ENCODE measurements around the gene KLHL22. TPM values are rescaled to one million over a fixed set of nuclear protein-coding genes. Genes with fewer than 3 reads are reported as not detected.

KLHL22 gene
- total and polyA plus RNA-seq, 2 donors: 11.0 to 14.2 TPM

GRCh38 chr22:20495861-20496681 is 476 bp upstream of the KLHL22 start:
- Histone ChIP-seq H3K9me3 (ENCODE audit: control insufficient read depth in 2 of 2, insufficient read depth in 1 of 2, low read length in 1 of 2) (no peaks in the 10 kb centered on the region), H3K27me3 (ENCODE audit: control insufficient read depth in 2 of 2, insufficient read depth in 1 of 2, low read length in 1 of 2) (peaks cover 11 to 21% of the 10 kb centered on the region in 2 donors), H3K36me3 (ENCODE audit: control insufficient read depth in 2 of 2, insufficient read depth in 2 of 2, low read length in 1 of 2) (no peaks in the 10 kb centered on the region), H3K4me1 (ENCODE audit: control insufficient read depth in 2 of 2, insufficient read depth in 2 of 2, low read length in 2 of 2) (peaks cover 2 to 20% of the 10 kb centered on the region in 2 donors), H3K4me3 (ENCODE audit: low read length in 2 of 2) (peak overlapping the region; percentile 74 to 79), H3K27ac (ENCODE audit: low read depth in 1 of 2, low read length in 1 of 2) (peak overlapping the region; percentile 57 to 69)
- DNase-seq (ENCODE audit: low read depth in 6 of 9, low spot score in 9 of 9): peak in 8 of 9 donors; percentile 58 to 89 (median 77)
- WGBS: 1% methylated on average over 54 of the region's 54 CpGs

- WGBS: 97% methylated on average over 2 of the region's 2 CpGs
Observed at GRCh38 chr22:20491346-20491745, 4.2 kb downstream of the KLHL22 start.

GRCh38 chr22:20490941-20491307 is 4.7 kb downstream of the KLHL22 start:
- 97% methylated on average over 1 of the region's 1 CpG for WGBS
- Histone ChIP-seq H3K36me3 (ENCODE audit: control insufficient read depth in 2 of 2, insufficient read depth in 2 of 2, low read length in 1 of 2) (no peaks in the 10 kb centered on the region), H3K4me1 (ENCODE audit: control insufficient read depth in 2 of 2, insufficient read depth in 2 of 2, low read length in 2 of 2) (peaks cover 2 to 16% of the 10 kb centered on the region in 2 donors), H3K27me3 (ENCODE audit: control insufficient read depth in 2 of 2, insufficient read depth in 1 of 2, low read length in 1 of 2) (peaks cover 11 to 20% of the 10 kb centered on the region in 2 donors), H3K27ac (ENCODE audit: low read depth in 1 of 2, low read length in 1 of 2) (no peak overlapping the region), H3K4me3 (ENCODE audit: low read length in 2 of 2) (no peak overlapping the region), H3K9me3 (ENCODE audit: control insufficient read depth in 2 of 2, insufficient read depth in 1 of 2, low read length in 1 of 2) (no peaks in the 10 kb centered on the region)
- DNase-seq (ENCODE audit: low read depth in 6 of 9, low spot score in 9 of 9): no peak

More at GRCh38 chr22:20491346-20491745, 4.2 kb downstream of the KLHL22 start:
- no peaks in the 10 kb centered on the region for H3K36me3 ChIP-seq (ENCODE audit: control insufficient read depth in 2 of 2, insufficient read depth in 2 of 2, low read length in 1 of 2)
- DNase-seq (ENCODE audit: low read depth in 6 of 9, low spot score in 9 of 9): no peak
- H3K27me3 ChIP-seq (ENCODE audit: control insufficient read depth in 2 of 2, insufficient read depth in 1 of 2, low read length in 1 of 2): peaks cover 11 to 21% of the 10 kb centered on the region in 2 donors
- no peak overlapping the region for H3K4me3 ChIP-seq (ENCODE audit: low read length in 2 of 2)
- no peak overlapping the region for H3K27ac ChIP-seq (ENCODE audit: low read depth in 1 of 2, low read length in 1 of 2)
- peaks cover 2 to 20% of the 10 kb centered on the region in 2 donors for H3K4me1 ChIP-seq (ENCODE audit: control insufficient read depth in 2 of 2, insufficient read depth in 2 of 2, low read length in 2 of 2)
- H3K9me3 ChIP-seq (ENCODE audit: control insufficient read depth in 2 of 2, insufficient read depth in 1 of 2, low read length in 1 of 2): no peaks in the 10 kb centered on the region

GRCh38 chr22:20490183-20490940 is 5.2 kb downstream of the KLHL22 start:
- WGBS: 94% methylated on average over 6 of the region's 6 CpGs
- no peak overlapping the region for H3K27ac ChIP-seq (ENCODE audit: low read depth in 1 of 2, low read length in 1 of 2)
- H3K4me3 ChIP-seq (ENCODE audit: low read length in 2 of 2): no peak overlapping the region
- H3K9me3 ChIP-seq (ENCODE audit: control insufficient read depth in 2 of 2, insufficient read depth in 1 of 2, low read length in 1 of 2): no peaks in the 10 kb centered on the region
- peaks cover 2 to 15% of the 10 kb centered on the region in 2 donors for H3K4me1 ChIP-seq (ENCODE audit: control insufficient read depth in 2 of 2, insufficient read depth in 2 of 2, low read length in 2 of 2)
- H3K27me3 ChIP-seq (ENCODE audit: control insufficient read depth in 2 of 2, insufficient read depth in 1 of 2, low read length in 1 of 2): peaks cover 9 to 18% of the 10 kb centered on the region in 2 donors
- H3K36me3 ChIP-seq (ENCODE audit: control insufficient read depth in 2 of 2, insufficient read depth in 2 of 2, low read length in 1 of 2): no peaks in the 10 kb centered on the region
- peak in 1 of 9 donors; percentile 37 for DNase-seq (ENCODE audit: low read depth in 6 of 9, low spot score in 9 of 9)

- WGBS: 97% methylated on average over 11 of the region's 11 CpGs
- H3K36me3 ChIP-seq (ENCODE audit: control insufficient read depth in 2 of 2, insufficient read depth in 2 of 2, low read length in 1 of 2): no peaks in the 10 kb centered on the region
- no peak overlapping the region for H3K4me3 ChIP-seq (ENCODE audit: low read length in 2 of 2)
- H3K4me1 ChIP-seq (ENCODE audit: control insufficient read depth in 2 of 2, insufficient read depth in 2 of 2, low read length in 2 of 2): peaks cover 2 to 8% of the 10 kb centered on the region in 2 donors
- DNase-seq (ENCODE audit: low read depth in 6 of 9, low spot score in 9 of 9): no peak
- peaks cover 0 to 4% of the 10 kb centered on the region in 2 donors for H3K27me3 ChIP-seq (ENCODE audit: control insufficient read depth in 2 of 2, insufficient read depth in 1 of 2, low read length in 1 of 2)
- no peaks in the 10 kb centered on the region for H3K9me3 ChIP-seq (ENCODE audit: control insufficient read depth in 2 of 2, insufficient read depth in 1 of 2, low read length in 1 of 2)
- H3K27ac ChIP-seq (ENCODE audit: low read depth in 1 of 2, low read length in 1 of 2): no peak overlapping the region
Observed at GRCh38 chr22:20488946-20489345, 6.6 kb downstream of the KLHL22 start.

GRCh38 chr22:20487715-20488114 is 7.9 kb downstream of the KLHL22 start:
- Histone ChIP-seq H3K9me3 (ENCODE audit: control insufficient read depth in 2 of 2, insufficient read depth in 1 of 2, low read length in 1 of 2) (no peaks in the 10 kb centered on the region), H3K4me3 (ENCODE audit: low read length in 2 of 2) (no peak overlapping the region), H3K4me1 (ENCODE audit: control insufficient read depth in 2 of 2, insufficient read depth in 2 of 2, low read length in 2 of 2) (peaks cover 2 to 8% of the 10 kb centered on the region in 2 donors), H3K27ac (ENCODE audit: low read depth in 1 of 2, low read length in 1 of 2) (no peak overlapping the region), H3K36me3 (ENCODE audit: control insufficient read depth in 2 of 2, insufficient read depth in 2 of 2, low read length in 1 of 2) (no peaks in the 10 kb centered on the region), H3K27me3 (ENCODE audit: control insufficient read depth in 2 of 2, insufficient read depth in 1 of 2, low read length in 1 of 2) (no peaks in the 10 kb centered on the region)
- 97% methylated on average over 2 of the region's 2 CpGs for WGBS
- DNase-seq (ENCODE audit: low read depth in 6 of 9, low spot score in 9 of 9): no peak

GRCh38 chr22:20486229-20486628 is 9.4 kb downstream of the KLHL22 start:
- Histone ChIP-seq H3K9me3 (ENCODE audit: control insufficient read depth in 2 of 2, insufficient read depth in 1 of 2, low read length in 1 of 2) (no peaks in the 10 kb centered on the region), H3K36me3 (ENCODE audit: control insufficient read depth in 2 of 2, insufficient read depth in 2 of 2, low read length in 1 of 2) (no peaks in the 10 kb centered on the region), H3K27ac (ENCODE audit: low read depth in 1 of 2, low read length in 1 of 2) (no peak overlapping the region), H3K27me3 (ENCODE audit: control insufficient read depth in 2 of 2, insufficient read depth in 1 of 2, low read length in 1 of 2) (no peaks in the 10 kb centered on the region), H3K4me3 (ENCODE audit: low read length in 2 of 2) (no peak overlapping the region), H3K4me1 (ENCODE audit: control insufficient read depth in 2 of 2, insufficient read depth in 2 of 2, low read length in 2 of 2) (peaks cover 2 to 8% of the 10 kb centered on the region in 2 donors)
- DNase-seq (ENCODE audit: low read depth in 6 of 9, low spot score in 9 of 9): no peak
- WGBS: 95% methylated on average over 2 of the region's 2 CpGs

- Histone ChIP-seq H3K27me3 (ENCODE audit: control insufficient read depth in 2 of 2, insufficient read depth in 1 of 2, low read length in 1 of 2) (no peaks in the 10 kb centered on the region), H3K9me3 (ENCODE audit: control insufficient read depth in 2 of 2, insufficient read depth in 1 of 2, low read length in 1 of 2) (no peaks in the 10 kb centered on the region), H3K36me3 (ENCODE audit: control insufficient read depth in 2 of 2, insufficient read depth in 2 of 2, low read length in 1 of 2) (no peaks in the 10 kb centered on the region), H3K27ac (ENCODE audit: low read depth in 1 of 2, low read length in 1 of 2) (no peak overlapping the region), H3K4me3 (ENCODE audit: low read length in 2 of 2) (no peak overlapping the region), H3K4me1 (ENCODE audit: control insufficient read depth in 2 of 2, insufficient read depth in 2 of 2, low read length in 2 of 2) (peaks cover 0 to 3% of the 10 kb centered on the region in 2 donors)
- DNase-seq (ENCODE audit: low read depth in 6 of 9, low spot score in 9 of 9): no peak
- 95% methylated on average over 4 of the region's 4 CpGs for WGBS
Observed at GRCh38 chr22:20484948-20485683, 10.5 kb downstream of the KLHL22 start.

All from thymus (tissue), 11 donors.